Activated naive CD8-positive, alpha-beta T cell treated with anti-CD3 and anti-CD28 coated beads for 36 hours (primary cell): ENCODE measurements around the gene PTPN5. TPM values are rescaled to one million over a fixed set of nuclear protein-coding genes. Genes with fewer than 3 reads are reported as not detected.
A peak's percentile ranks its signal among the peaks of the same experiment; 100 is the strongest.

Experiments used
- DNase-seq: peaks from one replicate; pipeline ENCODE4 v3.0.0; 2021
- H3K27ac Mint-ChIP-seq: one replicate; pipeline ENCODE4 v1.8.0; 2022; ENCODE audit warnings: mild to moderate bottlenecking, moderate library complexity, mixed read lengths
- H3K27me3 Mint-ChIP-seq: one replicate; pipeline ENCODE4 v1.8.0; 2022; ENCODE audit warnings: mild to moderate bottlenecking, mixed read lengths
- H3K36me3 Mint-ChIP-seq: one replicate; pipeline ENCODE4 v1.8.0; 2021; ENCODE audit warnings: mild to moderate bottlenecking, mixed read lengths
- H3K4me1 Mint-ChIP-seq: one replicate; pipeline ENCODE4 v1.8.0; 2021; ENCODE audit warnings: mixed read lengths
- H3K4me3 Mint-ChIP-seq: one replicate; pipeline ENCODE4 v1.8.0; 2022; ENCODE audit warnings: mild to moderate bottlenecking, moderate library complexity, mixed read lengths
- H3K9me3 Mint-ChIP-seq: one replicate; pipeline ENCODE4 v1.8.0; 2022; ENCODE audit warnings: mixed read lengths
- total RNA-seq, 2 experiments: library from RNA; stranded (reverse); gene quantifications; one replicate each; pipeline ENCODE4 v1.2.3, GENCODE V29; 2021

The PTPN5 gene
- total RNA-seq, 2 experiments from 2014 or later = not detected

DNA sequence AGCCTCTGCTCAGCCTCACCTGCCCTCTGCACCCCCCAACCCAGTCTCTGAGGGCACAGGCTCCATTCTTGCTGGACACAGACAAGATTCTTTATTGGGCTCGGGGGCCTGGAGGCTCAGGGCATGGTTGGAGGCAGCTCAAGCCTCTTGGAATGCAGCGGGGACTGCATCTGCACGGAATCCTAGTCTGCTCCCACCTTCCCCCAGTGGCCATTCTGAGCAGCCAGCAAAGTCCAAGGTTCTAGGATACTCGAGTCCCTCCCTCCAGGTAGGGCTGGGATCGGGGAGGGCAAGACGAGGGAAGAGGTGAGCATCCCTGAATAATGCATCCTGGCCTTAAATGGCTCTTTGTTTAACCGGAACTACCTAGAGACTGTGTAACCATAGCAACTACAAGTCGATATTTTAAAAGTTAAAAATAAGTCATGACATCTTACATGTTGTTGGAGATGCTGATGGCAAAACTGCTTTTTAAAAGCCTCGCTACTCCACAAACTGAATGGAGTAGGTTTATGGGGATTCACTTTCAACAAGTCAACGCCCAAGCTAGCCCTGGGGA lies 54.9 kb downstream of the PTPN5 start:
- H3K36me3 Mint-ChIP-seq = no peaks in the 10 kb centered on the region
- H3K4me3 Mint-ChIP-seq = no peak overlapping the region
- no peak for DNase-seq
- H3K27ac Mint-ChIP-seq = no peak overlapping the region
- no peaks in the 10 kb centered on the region for H3K9me3 Mint-ChIP-seq
- H3K27me3 Mint-ChIP-seq = no peaks in the 10 kb centered on the region
- H3K4me1 Mint-ChIP-seq = peaks cover 2% of the 10 kb centered on the region

DNA sequence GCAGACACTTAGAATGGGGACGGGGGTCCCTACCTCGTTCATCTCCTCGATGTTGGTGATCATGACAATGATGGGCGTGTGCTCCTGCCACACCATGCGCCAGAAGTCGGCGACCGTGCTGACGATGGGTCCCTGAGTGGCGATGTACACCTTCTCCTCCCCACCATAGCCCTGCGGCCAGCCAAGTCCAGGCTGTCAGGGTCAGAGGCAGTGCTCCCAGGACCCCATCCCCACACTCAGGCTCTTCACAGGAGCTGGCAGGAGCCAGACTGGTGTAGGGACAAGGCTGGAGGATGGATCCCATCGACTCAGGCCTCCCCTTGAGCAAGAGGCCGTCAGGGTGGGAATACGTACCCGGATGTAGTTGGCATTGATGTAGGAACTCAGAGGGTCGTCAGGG lies 58.4 kb downstream of the PTPN5 start:
- Mint-ChIP-seq H3K27ac (no peak overlapping the region), H3K27me3 (no peaks in the 10 kb centered on the region), H3K36me3 (no peaks in the 10 kb centered on the region), H3K4me3 (no peak overlapping the region), H3K4me1 (peaks cover 4% of the 10 kb centered on the region), H3K9me3 (no peaks in the 10 kb centered on the region)
- no peak for DNase-seq

DNA sequence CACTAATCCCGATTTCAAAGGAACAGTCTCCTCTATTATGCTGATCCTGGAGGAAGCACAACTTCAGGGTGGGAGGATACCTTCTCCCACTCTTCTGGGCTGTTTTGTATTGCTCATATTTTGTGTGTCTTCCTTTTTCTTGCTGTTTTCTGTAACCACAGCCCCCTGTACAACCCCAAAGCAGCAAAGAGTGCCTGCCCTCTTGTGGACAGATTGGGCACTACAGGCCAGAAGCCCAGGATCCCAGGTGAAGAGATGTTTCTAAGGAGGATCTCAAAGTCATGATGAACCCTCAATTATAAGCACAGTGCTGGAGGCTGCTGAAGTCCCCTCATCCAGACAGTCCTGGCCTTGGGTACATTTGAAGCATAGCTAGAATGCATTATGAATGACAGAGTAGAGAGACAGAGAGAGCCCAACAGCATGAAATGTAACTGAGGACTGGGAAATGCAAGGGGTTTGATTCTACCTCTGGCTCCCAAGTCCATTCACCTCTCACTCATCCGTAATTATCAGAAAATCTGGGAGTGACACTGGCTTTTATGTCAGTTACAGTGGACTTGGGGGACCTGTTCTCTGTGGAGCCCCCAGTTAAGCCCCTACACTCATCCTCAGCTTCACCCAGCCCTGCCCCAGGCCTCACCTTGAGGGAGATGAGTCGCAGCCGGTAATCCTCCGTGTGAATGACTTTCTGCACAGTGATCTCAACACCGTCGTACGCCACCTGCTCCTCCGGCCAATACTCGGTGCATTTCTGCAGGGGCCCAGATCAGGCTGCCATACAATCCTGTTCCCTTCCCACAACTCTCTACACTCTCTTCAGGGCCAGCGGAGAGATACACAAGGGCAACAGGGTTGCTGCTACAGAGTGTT lies 59.4 kb downstream of the PTPN5 start:
- Mint-ChIP-seq H3K4me3 (no peak overlapping the region), H3K27ac (no peak overlapping the region), H3K36me3 (no peaks in the 10 kb centered on the region), H3K9me3 (no peaks in the 10 kb centered on the region), H3K4me1 (peaks cover 8% of the 10 kb centered on the region), H3K27me3 (no peaks in the 10 kb centered on the region)
- DNase-seq = peak; percentile 63

DNA sequence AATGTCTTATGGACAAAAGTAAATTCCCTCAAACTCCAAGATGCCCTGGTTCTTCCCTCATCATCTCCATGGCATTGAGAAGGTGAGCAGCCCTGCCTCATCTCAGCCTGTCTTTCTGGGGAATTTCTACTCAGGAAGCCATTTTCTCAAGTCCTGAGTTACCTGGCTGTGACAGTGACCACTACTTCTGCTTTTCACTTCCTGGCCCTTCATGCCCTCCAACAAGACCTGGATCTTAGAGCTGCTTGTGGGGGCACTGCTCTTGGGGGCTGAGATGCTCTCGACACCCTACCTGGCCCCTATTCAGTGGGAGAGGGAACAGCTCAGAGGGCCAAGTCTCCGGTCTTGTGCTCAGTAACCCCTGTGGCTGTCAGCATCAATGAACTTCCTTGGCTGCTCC lies 60.2 kb downstream of the PTPN5 start:
- no peak for DNase-seq
- Mint-ChIP-seq H3K4me3 (no peak overlapping the region), H3K9me3 (no peaks in the 10 kb centered on the region), H3K36me3 (no peaks in the 10 kb centered on the region), H3K27ac (no peak overlapping the region), H3K4me1 (peaks cover 8% of the 10 kb centered on the region), H3K27me3 (no peaks in the 10 kb centered on the region)

DNA sequence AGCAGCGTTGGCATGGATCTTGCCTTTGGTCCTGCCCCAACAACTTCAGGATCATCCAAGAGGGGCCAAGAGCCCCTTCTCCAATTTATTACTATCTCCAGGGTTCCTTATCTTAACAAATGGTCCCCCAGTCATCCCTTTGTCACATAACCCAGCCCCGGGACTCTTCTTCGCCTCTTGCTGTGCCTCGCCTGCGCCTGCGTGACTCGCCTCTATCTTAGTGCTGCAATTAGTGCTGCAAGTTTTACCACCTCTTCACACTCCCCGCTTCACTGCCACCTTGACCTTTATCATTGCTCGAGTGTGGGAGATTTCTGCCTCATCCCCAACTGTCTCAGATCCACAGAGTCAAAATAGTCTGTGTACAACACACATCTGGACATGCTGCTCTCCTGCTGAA lies 61.6 kb downstream of the PTPN5 start:
- no peak for DNase-seq
- no peak overlapping the region for H3K4me3 Mint-ChIP-seq
- H3K4me1 Mint-ChIP-seq = peaks cover 8% of the 10 kb centered on the region
- no peak overlapping the region for H3K27ac Mint-ChIP-seq
- no peaks in the 10 kb centered on the region for H3K27me3 Mint-ChIP-seq
- H3K9me3 Mint-ChIP-seq = no peaks in the 10 kb centered on the region
- H3K36me3 Mint-ChIP-seq = no peaks in the 10 kb centered on the region

DNA sequence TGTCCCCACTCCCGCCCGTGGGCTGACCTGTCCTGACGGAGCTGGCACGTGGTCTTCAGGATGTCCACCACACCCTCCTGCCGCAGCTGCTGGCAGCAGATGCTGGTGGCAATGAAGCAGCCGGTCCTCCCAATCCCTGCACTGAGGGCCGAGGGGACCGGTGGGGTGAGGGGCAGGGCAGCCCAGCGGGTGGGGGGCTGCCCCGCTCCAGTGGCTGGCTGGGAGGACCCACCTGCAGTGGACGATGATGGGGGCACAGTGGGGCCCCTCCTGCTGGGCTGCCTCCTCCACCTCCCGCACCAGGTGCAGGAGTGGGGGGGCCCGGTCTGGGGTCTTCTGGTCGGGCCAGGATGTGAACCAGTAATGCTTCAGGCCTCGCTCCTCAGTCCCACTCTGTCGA lies 62.2 kb downstream of the PTPN5 start:
- H3K27ac Mint-ChIP-seq = no peak overlapping the region
- no peaks in the 10 kb centered on the region for H3K9me3 Mint-ChIP-seq
- no peaks in the 10 kb centered on the region for H3K27me3 Mint-ChIP-seq
- no peaks in the 10 kb centered on the region for H3K36me3 Mint-ChIP-seq
- no peak for DNase-seq
- no peak overlapping the region for H3K4me3 Mint-ChIP-seq
- peaks cover 8% of the 10 kb centered on the region for H3K4me1 Mint-ChIP-seq

DNA sequence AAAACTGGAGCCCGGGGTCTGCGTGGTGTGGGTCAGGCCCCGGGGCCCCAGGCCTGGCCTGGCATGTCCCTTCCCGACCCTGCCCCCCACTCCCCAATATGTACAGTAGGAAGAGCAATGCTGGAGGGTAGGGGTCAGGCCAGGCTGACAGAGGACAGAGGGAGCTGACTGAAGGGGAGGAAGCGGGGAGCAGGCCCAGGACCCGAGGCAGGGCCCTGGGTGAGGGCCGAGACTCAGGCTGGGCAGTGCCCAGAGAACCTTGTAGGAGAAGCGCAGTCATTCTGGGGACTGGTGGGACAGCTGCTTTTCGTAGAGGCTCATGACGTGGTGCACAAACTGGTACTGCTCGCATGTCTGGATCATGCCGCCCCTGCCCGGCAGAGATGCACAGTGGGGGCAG lies 62.9 kb downstream of the PTPN5 start:
- H3K27me3 Mint-ChIP-seq = no peaks in the 10 kb centered on the region
- H3K4me3 Mint-ChIP-seq = no peak overlapping the region
- no peaks in the 10 kb centered on the region for H3K9me3 Mint-ChIP-seq
- DNase-seq = no peak
- H3K36me3 Mint-ChIP-seq = no peaks in the 10 kb centered on the region
- H3K27ac Mint-ChIP-seq = no peak overlapping the region
- H3K4me1 Mint-ChIP-seq = peaks cover 8% of the 10 kb centered on the region

DNA sequence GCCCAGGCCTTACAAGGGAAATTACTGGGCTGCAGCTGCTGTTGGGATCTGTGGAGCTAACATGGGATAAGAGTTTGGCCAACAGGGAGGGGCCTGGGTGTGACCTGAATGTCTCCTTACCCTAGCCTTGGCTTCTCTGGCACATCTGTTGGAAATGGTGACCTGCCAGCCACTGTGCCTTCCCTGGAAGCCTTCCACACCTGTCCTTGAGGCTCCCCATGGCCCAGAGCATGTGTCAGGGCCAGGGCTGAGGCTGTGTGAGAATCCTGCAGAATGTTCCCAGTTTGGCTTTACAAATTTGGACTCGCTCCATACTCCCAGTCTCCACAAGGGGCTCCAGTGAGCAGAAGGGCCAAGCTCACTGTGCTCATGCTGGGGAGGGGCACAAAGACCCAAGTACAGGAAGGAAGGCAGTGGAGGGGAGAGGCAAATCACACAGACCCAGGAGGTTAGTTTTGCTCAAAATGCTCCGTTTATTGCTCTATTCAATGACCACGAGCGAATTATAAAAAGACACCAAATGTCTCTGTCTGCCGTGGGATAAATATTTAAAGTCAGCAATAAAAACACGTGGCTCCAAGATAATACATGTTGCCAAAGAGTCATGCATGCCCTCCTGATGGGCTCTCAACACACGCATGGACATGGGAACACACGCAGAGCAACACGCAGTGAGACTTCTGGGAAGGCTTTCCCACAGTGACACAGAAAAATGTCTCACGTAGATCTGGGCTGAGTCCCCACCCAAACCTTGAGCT lies 63.9 kb downstream of the PTPN5 start:
- Mint-ChIP-seq H3K4me1 (peaks cover 8% of the 10 kb centered on the region), H3K27ac (no peak overlapping the region), H3K9me3 (no peaks in the 10 kb centered on the region), H3K27me3 (no peaks in the 10 kb centered on the region), H3K36me3 (no peaks in the 10 kb centered on the region), H3K4me3 (no peak overlapping the region)
- DNase-seq = peak; percentile 39

DNA sequence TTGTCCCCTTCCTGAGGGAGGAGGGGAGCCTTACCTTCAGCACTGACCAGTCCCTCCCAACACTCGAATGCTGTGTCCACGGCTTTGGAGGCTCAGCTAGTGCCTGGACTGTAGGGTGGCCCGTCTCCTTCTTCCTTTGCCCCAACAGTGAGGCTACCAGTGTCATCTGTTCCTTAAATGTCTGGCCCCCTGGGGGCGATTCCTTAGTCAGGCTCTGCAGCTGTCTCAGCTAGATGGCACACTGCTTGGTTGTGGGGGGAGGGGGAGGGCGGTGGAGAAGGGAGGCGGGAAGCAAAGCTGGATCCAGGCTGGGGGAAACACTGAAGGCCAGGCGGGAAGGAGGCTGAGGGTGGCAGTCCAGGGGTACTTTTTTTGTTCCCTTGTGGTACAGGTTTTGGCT lies 65.6 kb downstream of the PTPN5 start, which contains the start of gene IGSF22:
TSS of gene IGSF22 (minus strand) at position 149 of the 400 bp plus-strand sequence. CDS start 1,952 bp downstream, outside the sequence.
- no peaks in the 10 kb centered on the region for H3K9me3 Mint-ChIP-seq
- no peaks in the 10 kb centered on the region for H3K36me3 Mint-ChIP-seq
- peaks cover 12% of the 10 kb centered on the region for H3K4me1 Mint-ChIP-seq
- DNase-seq = no peak
- H3K27ac Mint-ChIP-seq = no peak within 1 kb of the TSS
- no peaks in the 10 kb centered on the region for H3K27me3 Mint-ChIP-seq
- no peak within 1 kb of the TSS for H3K4me3 Mint-ChIP-seq

DNA sequence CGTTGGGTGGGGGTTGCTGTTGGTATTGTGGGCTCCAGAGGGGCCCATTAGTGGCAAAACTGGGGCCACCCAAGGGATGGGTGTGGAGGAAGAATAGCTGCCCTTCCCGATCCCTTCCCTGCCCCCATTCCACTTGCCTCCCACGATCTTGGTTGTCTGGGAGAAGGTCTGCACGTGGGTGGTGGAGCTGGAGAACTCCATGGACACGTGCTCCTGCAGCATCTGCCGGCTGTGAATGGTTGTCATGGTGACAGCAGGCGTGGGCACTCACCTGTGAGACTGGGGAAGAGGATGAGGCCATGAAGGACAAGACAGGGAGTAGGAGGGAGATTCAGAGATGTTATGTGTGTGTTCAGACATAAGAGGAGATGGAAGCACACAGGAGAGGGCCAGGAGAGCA lies 67.6 kb downstream of the PTPN5 start:
- Mint-ChIP-seq H3K27ac (no peak overlapping the region), H3K4me1 (peaks cover 13% of the 10 kb centered on the region), H3K36me3 (no peaks in the 10 kb centered on the region), H3K9me3 (no peaks in the 10 kb centered on the region), H3K4me3 (no peak overlapping the region), H3K27me3 (no peaks in the 10 kb centered on the region)
- DNase-seq = no peak

DNA sequence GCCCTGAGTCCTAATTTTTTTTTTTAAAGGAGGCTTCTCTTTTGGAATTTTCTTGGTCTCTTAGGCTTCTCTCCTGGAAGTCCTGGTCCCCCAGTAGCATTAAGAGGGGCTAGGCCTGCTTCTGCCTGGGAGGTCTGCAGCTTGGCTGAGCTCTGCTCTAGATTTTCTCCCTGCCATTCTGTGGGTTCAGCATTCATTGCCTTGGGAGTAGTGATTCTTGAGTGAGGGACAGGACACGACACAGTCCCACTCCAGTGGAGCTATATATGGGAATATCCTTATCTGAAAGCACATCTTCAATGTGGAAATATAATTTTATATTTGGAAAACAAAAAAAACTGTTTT lies 69.3 kb downstream of the PTPN5 start:
- peak overlapping the region; percentile 43 for H3K4me3 Mint-ChIP-seq
- no peak for DNase-seq
- H3K9me3 Mint-ChIP-seq = no peaks in the 10 kb centered on the region

DNA sequence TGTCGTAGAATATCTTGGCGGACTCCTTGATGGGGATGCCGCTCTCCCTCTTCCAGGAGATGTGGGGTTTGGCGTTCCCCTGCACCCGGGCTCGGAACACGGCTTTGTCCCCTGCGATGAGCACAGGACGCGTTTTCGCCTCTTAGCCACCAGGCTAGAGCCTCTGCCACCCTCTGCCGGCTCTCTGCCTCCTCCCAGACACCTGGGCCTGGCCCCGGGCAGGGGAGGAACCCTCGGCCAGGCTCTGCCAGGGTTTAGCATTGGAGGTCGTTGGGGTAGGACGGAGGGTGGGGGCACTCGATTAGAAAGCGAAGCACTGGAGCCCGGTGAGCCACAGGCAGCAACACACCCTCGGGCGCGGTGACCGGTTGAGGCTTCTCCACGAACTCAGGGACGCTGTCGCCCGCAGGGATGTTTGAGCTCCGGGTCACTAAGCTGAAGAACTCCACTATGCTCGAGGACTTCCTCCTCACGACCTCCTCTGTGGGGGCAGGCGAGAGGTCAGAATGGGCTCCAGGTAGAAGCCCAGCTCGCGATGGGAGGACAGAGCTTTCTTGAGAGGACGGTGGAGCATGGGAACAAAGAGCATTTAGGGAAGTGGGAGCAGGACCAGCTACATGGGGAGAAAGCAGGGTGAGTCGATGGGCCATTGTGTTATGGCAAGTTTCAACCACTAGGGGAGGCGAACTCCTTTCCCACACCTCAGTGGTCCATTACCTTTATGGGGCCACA lies 69.9 kb downstream of the PTPN5 start:
- Mint-ChIP-seq H3K9me3 (no peaks in the 10 kb centered on the region), H3K4me1 (peaks cover 8% of the 10 kb centered on the region), H3K36me3 (no peaks in the 10 kb centered on the region), H3K27ac (peak overlapping the region; percentile 54), H3K4me3 (peak overlapping the region; percentile 87), H3K27me3 (no peaks in the 10 kb centered on the region)
- DNase-seq = peak; percentile 49

More for the DNA sequence above, 69.3 kb downstream of the PTPN5 start:
- H3K27ac Mint-ChIP-seq = no peak overlapping the region
- peaks cover 8% of the 10 kb centered on the region for H3K4me1 Mint-ChIP-seq
- no peaks in the 10 kb centered on the region for H3K27me3 Mint-ChIP-seq
- no peaks in the 10 kb centered on the region for H3K36me3 Mint-ChIP-seq

DNA sequence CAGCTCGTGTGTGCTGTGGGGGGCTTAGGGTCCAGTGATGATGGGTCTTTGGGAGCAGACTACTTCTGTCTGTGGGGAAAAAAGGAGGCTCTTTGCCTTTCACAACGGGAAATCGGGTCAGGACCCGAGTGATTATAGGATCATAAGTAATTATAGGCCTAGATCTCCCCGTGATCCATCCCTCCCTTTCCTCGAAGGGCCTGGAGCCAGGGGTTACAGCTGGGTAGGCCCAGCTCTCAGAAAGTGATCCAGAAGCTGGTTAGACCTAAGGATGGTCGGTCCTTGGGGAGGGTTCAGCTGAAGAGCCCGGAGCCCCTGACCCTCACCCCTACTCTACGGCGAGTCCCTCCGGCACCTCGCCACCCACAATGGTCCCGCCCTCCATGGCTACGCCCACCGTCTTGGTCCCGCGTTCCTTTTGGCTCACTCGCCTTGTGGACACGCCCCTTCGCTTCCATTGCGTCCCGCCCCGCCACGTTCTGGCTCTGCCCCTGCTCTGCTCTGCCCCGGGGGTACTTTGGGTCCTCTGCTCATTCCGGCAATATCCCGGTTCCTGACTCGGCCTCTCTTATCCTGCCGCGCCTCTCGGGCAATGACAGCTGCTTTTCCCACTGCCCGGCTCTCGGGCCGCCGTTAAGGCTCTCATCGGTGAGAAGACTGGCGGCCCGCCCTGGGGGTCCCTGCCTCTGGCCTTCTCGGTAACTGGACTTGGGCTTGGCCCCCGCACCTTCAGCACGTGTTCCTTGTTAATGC lies 70.6 kb downstream of the PTPN5 start:
- Mint-ChIP-seq H3K27ac (peak overlapping the region; percentile 43), H3K27me3 (no peaks in the 10 kb centered on the region), H3K4me1 (peaks cover 8% of the 10 kb centered on the region), H3K36me3 (no peaks in the 10 kb centered on the region), H3K4me3 (peak overlapping the region; percentile 87), H3K9me3 (no peaks in the 10 kb centered on the region)
- peak; percentile 87 for DNase-seq

DNA sequence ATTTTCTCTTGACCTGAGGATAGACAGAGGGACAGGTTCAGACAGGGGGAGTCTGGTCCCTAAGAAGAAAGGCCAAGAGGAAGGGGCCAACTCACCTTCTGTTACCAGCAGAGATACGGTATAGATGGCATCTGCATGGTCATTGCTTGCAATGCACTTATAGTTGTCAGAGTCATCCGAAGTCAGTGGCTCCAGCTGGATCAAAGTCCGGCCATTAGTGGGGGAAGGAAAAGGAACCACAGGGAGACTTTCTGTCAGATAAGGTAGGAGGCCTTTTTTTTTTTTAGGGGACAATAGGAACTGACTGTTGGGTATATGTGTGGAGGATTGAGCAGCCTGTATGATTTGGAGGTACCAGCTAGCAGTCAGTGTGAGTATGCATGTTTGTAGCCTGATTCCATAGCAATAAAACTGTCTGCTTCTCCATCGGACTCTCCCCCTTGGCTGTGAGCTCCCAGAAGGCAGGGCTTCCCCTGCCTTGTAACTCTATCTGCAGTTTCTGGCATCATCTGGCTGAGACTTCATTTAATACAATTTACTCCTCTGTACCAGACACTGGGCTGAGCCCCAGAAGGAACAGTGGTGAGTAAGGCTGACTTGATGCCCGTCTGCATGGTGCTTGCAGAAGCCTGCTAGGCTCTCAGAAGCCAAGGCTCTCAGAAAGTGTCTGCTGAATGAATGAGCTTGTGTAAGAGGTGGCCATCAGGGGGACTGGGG lies 71.3 kb downstream of the PTPN5 start:
- DNase-seq = no peak
- Mint-ChIP-seq H3K36me3 (no peaks in the 10 kb centered on the region), H3K27ac (no peak overlapping the region), H3K4me3 (peak overlapping the region; percentile 87), H3K27me3 (no peaks in the 10 kb centered on the region), H3K4me1 (peaks cover 8% of the 10 kb centered on the region), H3K9me3 (no peaks in the 10 kb centered on the region)
